IMR-90 (cell line): ENCODE measurements around the gene ALCAM. TPM values are rescaled to one million over a fixed set of nuclear protein-coding genes. Genes with fewer than 3 reads are reported as not detected.

Source experiments
- ATAC-seq: fragments of 200-7000 bp; cut with Tn5 transposase; 2 replicates; pipeline ENCODE4 v1.9.1; 2020; ENCODE audit warnings: low read depth, mild to moderate bottlenecking, moderate library complexity
- BruUV-seq: library from RNA; stranded (reverse); fragments of 400-500 nt; replicated peaks from 2 replicates; lab custom pipeline; 2021; lab: Mats Ljungman, UMichigan
- CTCF ChIA-PET: fragments of 300-600 bp; formaldehyde crosslinking; extraction: SDS; loops from one replicate; lab custom pipeline; 2021; ENCODE audit warnings: antibody characterized with exemption; lab: Yijun Ruan, JAX
- POLR2A ChIA-PET: fragments of 300-600 bp; sonication (Branson Sonifier 250); formaldehyde crosslinking; loops from one replicate; lab custom pipeline; 2022; ENCODE audit warnings: antibody characterized with exemption; ENCODE audit not compliant: unreplicated experiment; lab: Charles Lee
- DNase-seq: peaks from one replicate; pipeline ENCODE4 v3.0.0; 2013
- H2AFZ ChIP-seq: replicated peaks from 2 replicates; pipeline ENCODE3; 2013; ENCODE audit warnings: low read length, mild to moderate bottlenecking; ENCODE audit not compliant: poor library complexity
- H2AK5ac ChIP-seq: 2 replicates; pipeline ENCODE4 v1.6.1; 2013; ENCODE audit warnings: low read depth, low read length, inconsistent platforms
- H2AK9ac ChIP-seq: replicated peaks from 2 replicates; pipeline ENCODE3; 2013; ENCODE audit warnings: mild to moderate bottlenecking, low read depth, low read length, moderate library complexity; ENCODE audit not compliant: poor library complexity
- H2BK120ac ChIP-seq: 2 replicates; pipeline ENCODE4 v1.6.1; 2013; ENCODE audit warnings: low read depth, low read length, inconsistent platforms
- H2BK15ac ChIP-seq: 3 replicates; pipeline ENCODE4 v1.6.1; 2013; ENCODE audit warnings: low read depth, low read length, inconsistent platforms
- H2BK20ac ChIP-seq: 2 replicates; pipeline ENCODE4 v1.6.1; 2013; ENCODE audit warnings: low read depth, mild to moderate bottlenecking, inconsistent platforms, low read length, moderate library complexity
- H2BK5ac ChIP-seq: 2 replicates; pipeline ENCODE4 v1.6.1; 2013; ENCODE audit warnings: mild to moderate bottlenecking, low read depth, low read length, inconsistent platforms; ENCODE audit not compliant: poor library complexity, severe bottlenecking
- H3K14ac ChIP-seq: replicated peaks from 2 replicates; pipeline ENCODE4 v1.6.1; 2013; ENCODE audit warnings: low read depth, low read length, inconsistent platforms
- H3K18ac ChIP-seq: 2 replicates; pipeline ENCODE4 v1.6.1; 2013; ENCODE audit warnings: low read depth, low read length, control low read depth
- H3K23ac ChIP-seq: 2 replicates; pipeline ENCODE4 v1.6.1; 2013; ENCODE audit warnings: low read depth, low read length, inconsistent platforms
- H3K27ac ChIP-seq: 2 replicates; pipeline ENCODE4 v1.5.1; 2013; ENCODE audit warnings: mild to moderate bottlenecking, control low read depth, low read length; ENCODE audit not compliant: insufficient read depth
- H3K27me3 ChIP-seq: 2 replicates; pipeline ENCODE4 v1.6.1; 2013; ENCODE audit warnings: low read length; ENCODE audit not compliant: control insufficient read depth, insufficient read depth
- H3K36me3 ChIP-seq: 2 replicates; pipeline ENCODE4 v1.6.1; 2013; ENCODE audit warnings: low read length, mixed read lengths; ENCODE audit not compliant: control insufficient read depth, insufficient read depth
- H3K4ac ChIP-seq: 2 replicates; pipeline ENCODE4 v1.6.1; 2013; ENCODE audit warnings: low read depth, low read length, inconsistent platforms
- H3K4me1 ChIP-seq: 2 replicates; pipeline ENCODE4 v1.6.1; 2013; ENCODE audit warnings: low read length, mixed read lengths; ENCODE audit not compliant: control insufficient read depth, insufficient read depth
- H3K4me2 ChIP-seq: 2 replicates; pipeline ENCODE4 v1.6.1; 2013; ENCODE audit warnings: low read depth, mild to moderate bottlenecking, control low read depth, low read length, moderate library complexity
- H3K4me3 ChIP-seq: 2 replicates; pipeline ENCODE4 v1.5.1; 2013; ENCODE audit warnings: low read depth, mild to moderate bottlenecking, control low read depth, low read length, moderate library complexity; ENCODE audit not compliant: insufficient read depth
- H3K56ac ChIP-seq: 2 replicates; pipeline ENCODE4 v1.6.1; 2013; ENCODE audit warnings: low read length, inconsistent platforms; ENCODE audit not compliant: insufficient read depth; ENCODE audit errors: extremely low read depth
- H3K79me1 ChIP-seq, 2 experiments: 2 replicates each; pipeline ENCODE4 v1.6.1; 2013; ENCODE audit warnings: low read length in 2 of 2, inconsistent platforms in 1 of 2, low read depth in 1 of 2
- H3K9ac ChIP-seq: 2 replicates; pipeline ENCODE4 v1.6.1; 2013; ENCODE audit warnings: low read depth, low read length, control low read depth
- H3K9me1 ChIP-seq: 2 replicates; pipeline ENCODE4 v1.6.1; 2013; ENCODE audit warnings: low read length, inconsistent platforms; ENCODE audit not compliant: insufficient read depth
- H3K9me3 ChIP-seq: 2 replicates; pipeline ENCODE4 v1.6.1; 2013; ENCODE audit warnings: low read length; ENCODE audit not compliant: control insufficient read depth, insufficient read depth
- H4K20me1 ChIP-seq: 2 replicates; pipeline ENCODE4 v1.6.1; 2013; ENCODE audit warnings: low read length, inconsistent platforms; ENCODE audit not compliant: insufficient read depth
- H4K5ac ChIP-seq: 2 replicates; pipeline ENCODE4 v1.6.1; 2013; ENCODE audit warnings: mild to moderate bottlenecking, low read depth, low read length, control low read depth
- H4K8ac ChIP-seq, 2 experiments: 2 replicates each; pipeline ENCODE4 v1.6.1; 2013; ENCODE audit warnings: low read depth in 2 of 2, low read length in 2 of 2, control low read depth in 1 of 2, inconsistent platforms in 1 of 2
- H4K91ac ChIP-seq: 2 replicates; pipeline ENCODE4 v1.6.1; 2013; ENCODE audit warnings: low read depth, low read length, inconsistent platforms; ENCODE audit not compliant: insufficient read depth
- BHLHE40 ChIP-seq: fragments of 150-350 bp; IDR thresholded peaks from 2 replicates; pipeline ENCODE4 v1.6.1; 2016; ENCODE audit warnings: mild to moderate bottlenecking, low read depth, low read length
- CEBPB ChIP-seq: IDR thresholded peaks from 2 replicates; pipeline ENCODE4 v1.6.1; 2012; ENCODE audit warnings: low read depth, low read length, improper control_type of control experiment
- CHD1 ChIP-seq: IDR thresholded peaks from 2 replicates; pipeline ENCODE4 v1.6.1; 2012; ENCODE audit warnings: low read depth, low read length, improper control_type of control experiment
- CTCF ChIP-seq: conservative IDR thresholded peaks from 2 replicates; pipeline ENCODE4 v1.5.1; 2012; ENCODE audit warnings: mild to moderate bottlenecking, low read depth, low read length, improper control_type of control experiment
- ELK1 ChIP-seq: fragments of 150-350 bp; IDR thresholded peaks from 2 replicates; pipeline ENCODE4 v1.6.1; 2016; ENCODE audit warnings: low read depth, mild to moderate bottlenecking, low read length, moderate library complexity, borderline replicate concordance
- FOS ChIP-seq: fragments of 150-350 bp; IDR thresholded peaks from 2 replicates; pipeline ENCODE4 v1.6.1; 2016; ENCODE audit warnings: low read depth, low read length
- MAZ ChIP-seq: IDR thresholded peaks from 2 replicates; pipeline ENCODE4 v1.6.1; 2012; ENCODE audit warnings: low read depth, mild to moderate bottlenecking, low read length, improper control_type of control experiment, moderate library complexity, borderline replicate concordance
- MXI1 ChIP-seq: IDR thresholded peaks from 2 replicates; pipeline ENCODE4 v1.6.1; 2012; ENCODE audit warnings: low read depth, mild to moderate bottlenecking, low read length, moderate library complexity, borderline replicate concordance
- POLR2A ChIP-seq: IDR thresholded peaks from 2 replicates; pipeline ENCODE4 v1.6.1; 2012; ENCODE audit warnings: mild to moderate bottlenecking, low read depth, low read length
- RAD21 ChIP-seq: IDR thresholded peaks from 2 replicates; pipeline ENCODE4 v1.6.1; 2012; ENCODE audit warnings: low read length, improper control_type of control experiment
- RCOR1 ChIP-seq: IDR thresholded peaks from 2 replicates; pipeline ENCODE4 v1.6.1; 2012; ENCODE audit warnings: mild to moderate bottlenecking, low read length, improper control_type of control experiment; ENCODE audit not compliant: insufficient replicate concordance
- SMC3 ChIP-seq: fragments of 150-350 bp; IDR thresholded peaks from 2 replicates; pipeline ENCODE4 v1.6.1; 2016; ENCODE audit warnings: low read depth, mild to moderate bottlenecking, antibody characterized with exemption, low read length, moderate library complexity
- USF2 ChIP-seq: fragments of 150-350 bp; IDR thresholded peaks from 2 replicates; pipeline ENCODE4 v1.6.1; 2017; ENCODE audit warnings: mild to moderate bottlenecking, antibody characterized with exemption, low read length, low read depth
- WGBS, 2 experiments: methylation state at CpG; one replicate each; pipeline versions ENCODE4 v1.1.5 to v1.1.7; 2013; ENCODE audit warnings: missing lambda C conversion rate in 2 of 2; ENCODE audit not compliant: insufficient read length in 1 of 2; ENCODE audit errors: extremely low coverage in 2 of 2; 5-methylcytosine and 5-hydroxymethylcytosine counted together
- dilution Hi-C: fragments of 300-500 bp; cut with HindIII; formaldehyde crosslinking; loops from one replicate; pipeline ENCODE4 v1.14.3; 2018; ENCODE audit warnings: low sequenced_read_pairs; ENCODE audit not compliant: unreplicated experiment
- in situ Hi-C: fragments of 300-500 bp; cut with MboI; formaldehyde crosslinking; loops from 3 replicates; pipeline ENCODE4 v1.14.3; 2019; ENCODE audit warnings: low sequenced_read_pairs, inconsistent platforms, mixed read lengths
- intact Hi-C: fragments of 100-400 bp; cut with micrococcal nuclease; formaldehyde crosslinking; loops from 2 replicates; pipeline ENCODE4 v1.10.0; 2022
- polyA plus RNA-seq, 3 experiments: library from polyadenylated mRNA; depleted of rRNA; stranded (reverse); fragments of >200 nt; gene quantifications; 2 replicates each; pipeline ENCODE4 v1.2.3, GENCODE V29; 2012; ENCODE audit warnings: low replicate concordance in 1 of 3
- total RNA-seq: library from RNA; depleted of rRNA; stranded (reverse); fragments of >200 nt; gene quantifications from 2 replicates; pipeline ENCODE4 v1.2.3, GENCODE V29; 2012

ALCAM gene
- total and polyA plus RNA-seq, 2 of the 4 experiments (the other 2 are of a cell fraction) = 117 to 423 TPM

- Histone ChIP-seq H4K91ac (no peak overlapping the region), H3K14ac (no peak overlapping the region), H2BK120ac (no peak overlapping the region), H2BK5ac (peak overlapping the region; percentile 13), H3K23ac (no peak overlapping the region), H3K4me2 (peak overlapping the region; percentile 52; the same call in 1 of the 2 replicates), H2AK9ac (no peak overlapping the region), H2AFZ (no peak overlapping the region), H3K27ac (no peak overlapping the region), H3K18ac (no peak overlapping the region), H2BK20ac (no peak overlapping the region), H4K8ac (no peak overlapping the region; a peak in 1 of 4 replicates), H3K4ac (no peak overlapping the region), H3K36me3 (peaks cover 5% of the 10 kb centered on the region), H3K79me1 (peaks cover 22 to 49% of the 10 kb centered on the region in 2 experiments), H3K27me3 (no peaks in the 10 kb centered on the region), H3K9ac (no peak overlapping the region), H2AK5ac (no peak overlapping the region), H4K20me1 (peaks cover 10% of the 10 kb centered on the region; the same call in 1 of the 2 replicates), H3K4me1 (peaks cover 6% of the 10 kb centered on the region), H3K9me3 (peaks cover 2% of the 10 kb centered on the region; the same call in 1 of the 2 replicates), H2BK15ac (no peak overlapping the region), H4K5ac (no peak overlapping the region), H3K9me1 (peaks cover 5% of the 10 kb centered on the region; the same call in 1 of the 2 replicates), H3K4me3 (no peak overlapping the region), H3K56ac (no peak overlapping the region)
- BruUV-seq = no TSS peak
- no CpG with 5 or more reads among the region's 2 CpGs for WGBS, 2 experiments
- TF ChIP-seq FOS (no peak), BHLHE40 (no peak), RAD21 (no peak), POLR2A (no peak), RCOR1 (no peak), ELK1 (no peak), CTCF (no peak), SMC3 (no peak), MXI1 (no peak), USF2 (no peak), CHD1 (no peak), MAZ (no peak), CEBPB (no peak)
- POLR2A ChIA-PET = no interaction called here
- dilution Hi-C loops (no loop called here), intact Hi-C loops (no loop called here), in situ Hi-C loops (no loop called here)
- DNase-seq (peak; percentile 22), ATAC-seq (peak; percentile 44)
- CTCF ChIA-PET = interaction anchor here (0.5 kb wide), 1 partner anchor 635 kb away, joined by 7 read pairs; no protein-coding TSS in a partner anchor
Observed at GRCh38 chr3:105495021-105495420, 128.3 kb downstream of the ALCAM start.
